Testis (tissue), 2 donors: ENCODE data around the gene TMEM81.

Experiments
- CTCF ChIP-seq, 3 experiments: fragments of 450-650 bp in 2 of 3; fragments of 200-600 bp in 1 of 3; sonication (generic) in 1 of 3; IDR thresholded peaks; one replicate each; pipeline ENCODE4 v1.5.1; 2016 to 2019; ENCODE audit warnings: antibody characterized with exemption in 3 of 3, mild to moderate bottlenecking in 2 of 3, moderate library complexity in 1 of 3
- POLR2A ChIP-seq: fragments of 450-650 bp; IDR thresholded peaks from one replicate; pipeline ENCODE4 v1.6.1; 2017; ENCODE audit warnings: antibody characterized with exemption, mild to moderate bottlenecking, moderate library complexity

- TF ChIP-seq CTCF (IDR thresholded peaks at IDR 0.05), result no peak
- TF ChIP-seq POLR2A, result no peak
Measured at GRCh38 chr1:205068457-205069040, 15.7 kb downstream of the TMEM81 start.
